HG03064 (cell line): ENCODE data around the gene ZNF423.
A peak's percentile ranks its signal among the peaks of the same experiment; 100 is the strongest.

Experiments used
- ATAC-seq: cut with Tn5 transposase; IDR thresholded peaks from one replicate; pipeline ENCODE4 v1.9.1; 2021; ENCODE audit warnings: low read depth; ENCODE audit not compliant: unreplicated experiment

The ZNF423 gene

GRCh38 chr16:49470513-49470991 lies 385.4 kb downstream of the ZNF423 start:
- no peak for ATAC-seq

- no peak for ATAC-seq
Observed at GRCh38 chr16:49469930-49470451, 385.9 kb downstream of the ZNF423 start.

GRCh38 chr16:49469311-49469670 lies 386.6 kb downstream of the ZNF423 start:
- no peak for ATAC-seq

GRCh38 chr16:49468611-49469310 lies 387.2 kb downstream of the ZNF423 start:
- ATAC-seq: no peak

- no peak for ATAC-seq
Observed at GRCh38 chr16:49467540-49468372, 388.2 kb downstream of the ZNF423 start.

GRCh38 chr16:49466881-49467280 lies 389.0 kb downstream of the ZNF423 start:
- ATAC-seq: no peak

GRCh38 chr16:49466529-49466831 lies 389.4 kb downstream of the ZNF423 start:
- ATAC-seq: no peak

- no peak for ATAC-seq
Observed at GRCh38 chr16:49465661-49466528, 390.0 kb downstream of the ZNF423 start.

- no peak for ATAC-seq
Observed at GRCh38 chr16:49464877-49465504, 390.9 kb downstream of the ZNF423 start.

GRCh38 chr16:49464093-49464492 lies 391.8 kb downstream of the ZNF423 start:
- no peak for ATAC-seq

- peak; percentile 91 for ATAC-seq
Observed at GRCh38 chr16:49463529-49463928, 392.4 kb downstream of the ZNF423 start.

GRCh38 chr16:49462989-49463371 lies 392.9 kb downstream of the ZNF423 start:
- ATAC-seq: no peak

- no peak for ATAC-seq
Observed at GRCh38 chr16:49462362-49462988, 393.4 kb downstream of the ZNF423 start.

GRCh38 chr16:49461517-49461951 lies 394.4 kb downstream of the ZNF423 start:
- no peak for ATAC-seq

GRCh38 chr16:49460786-49461470 lies 395.0 kb downstream of the ZNF423 start:
- no peak for ATAC-seq

GRCh38 chr16:49459953-49460735 lies 395.8 kb downstream of the ZNF423 start:
- no peak for ATAC-seq

GRCh38 chr16:49458656-49459445 lies 397.1 kb downstream of the ZNF423 start:
- no peak for ATAC-seq

- ATAC-seq: no peak
Observed at GRCh38 chr16:49458243-49458642, 397.7 kb downstream of the ZNF423 start.
